GM21528 (cell line): Measurements from ENCODE around the gene SCG2.

ENCODE experiments used
- ATAC-seq: cut with Tn5 transposase; IDR thresholded peaks from one replicate; pipeline ENCODE4 v1.9.1; 2021; ENCODE audit warnings: mild to moderate bottlenecking, moderate library complexity; ENCODE audit not compliant: unreplicated experiment, low FRiP score

The SCG2 gene

DNA sequence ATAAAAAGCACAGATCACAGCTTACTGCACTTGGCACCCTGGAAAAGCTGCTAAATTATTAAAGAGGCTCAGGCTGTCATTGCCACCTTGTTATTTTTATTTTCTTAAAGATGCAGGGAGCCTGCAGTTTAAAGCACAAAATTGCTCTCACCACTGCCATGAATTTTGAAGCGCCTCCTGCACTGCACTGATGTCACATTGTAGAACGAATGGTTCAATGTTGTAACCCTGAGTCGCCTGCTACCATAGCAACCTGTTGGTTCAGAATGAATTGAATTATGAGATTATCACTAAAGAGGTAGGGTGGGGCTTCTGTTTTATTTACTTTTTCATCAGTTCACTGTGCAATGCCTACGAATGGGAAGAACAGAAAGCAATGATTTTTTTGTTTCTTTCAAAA lies 16.5 kb downstream of the SCG2 start:
- ATAC-seq: no peak

DNA sequence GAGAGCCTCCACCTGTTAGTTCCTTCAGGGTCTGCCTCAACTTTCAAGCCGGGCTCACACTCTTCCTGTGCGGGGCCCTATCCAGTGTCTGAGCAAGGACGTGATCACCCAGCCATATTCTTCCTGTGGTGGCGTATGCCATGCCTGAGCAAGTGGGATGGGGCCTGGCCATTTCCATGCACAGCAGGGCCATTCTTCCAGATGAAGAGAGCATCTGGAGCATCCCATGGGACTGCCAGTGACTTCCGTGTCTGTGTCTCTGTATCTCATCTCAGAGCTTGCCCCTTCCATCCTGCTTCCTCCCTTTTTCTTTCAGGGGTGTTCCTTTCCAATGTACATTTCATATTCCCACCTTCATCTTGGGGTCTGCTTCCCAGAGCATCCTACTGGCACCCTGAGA lies 20.2 kb downstream of the SCG2 start:
- no peak for ATAC-seq

GRCh38 chr2:223580951-223581350 lies 21.2 kb downstream of the SCG2 start:
- ATAC-seq: no peak

DNA sequence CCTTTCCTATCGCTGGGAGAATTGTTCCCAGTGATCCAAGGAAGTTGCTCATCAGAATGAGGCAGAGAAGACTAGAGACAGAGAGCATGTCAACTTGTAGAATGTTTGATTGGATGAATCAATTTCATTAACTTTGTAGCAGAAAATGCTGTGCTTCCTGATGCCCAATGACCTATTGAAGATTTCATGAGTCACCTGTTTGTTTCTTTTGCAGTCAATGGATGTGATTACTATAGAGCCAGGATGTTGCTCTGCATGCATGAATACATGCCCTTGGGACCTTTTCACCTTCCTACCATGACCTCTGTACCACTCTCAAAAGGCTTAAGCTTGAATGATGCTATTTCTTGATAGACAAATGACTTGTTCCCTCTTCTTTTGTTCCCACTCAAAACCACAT lies 23.3 kb downstream of the SCG2 start:
- no peak for ATAC-seq

DNA sequence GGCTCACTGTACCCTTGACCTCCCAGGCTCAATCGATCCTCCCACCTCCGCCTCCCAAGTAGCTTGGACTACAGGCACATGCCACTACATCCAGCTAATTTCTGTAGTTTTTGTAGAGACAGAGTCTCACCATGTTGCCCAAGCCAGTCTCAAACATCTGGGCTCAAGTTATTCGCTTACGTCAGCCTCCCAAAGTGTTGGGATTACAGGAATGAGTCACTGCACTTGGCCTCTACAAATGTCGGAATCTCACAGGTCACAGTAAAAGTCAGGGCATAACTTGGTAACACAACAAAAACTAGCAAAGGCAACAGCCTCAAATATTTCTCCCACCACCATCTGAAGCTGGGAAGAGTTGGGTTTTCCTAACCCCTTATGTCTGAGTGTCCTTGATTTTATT lies 25.3 kb downstream of the SCG2 start:
- no peak for ATAC-seq

GRCh38 chr2:223570784-223571183 lies 31.4 kb downstream of the SCG2 start:
- no peak for ATAC-seq

DNA sequence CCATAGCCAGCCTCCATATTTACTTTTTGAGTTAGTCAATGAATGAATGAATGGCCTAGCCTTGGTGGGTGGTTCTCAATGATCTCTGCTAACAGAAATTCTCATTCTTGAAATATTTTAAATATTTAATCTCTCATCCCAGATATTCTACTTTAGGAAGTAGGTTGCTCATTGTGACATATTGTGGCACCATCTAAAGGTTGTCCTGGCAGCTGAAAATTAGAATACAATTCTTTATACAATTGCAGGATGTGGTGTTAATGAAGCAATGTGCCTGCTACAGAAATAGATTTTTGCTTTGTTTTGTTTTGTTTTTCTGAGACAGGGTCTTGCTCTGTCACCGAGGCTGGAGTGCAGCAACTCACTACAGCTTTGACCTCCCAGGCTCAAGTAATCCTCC lies 35.8 kb downstream of the SCG2 start:
- ATAC-seq: no peak

DNA sequence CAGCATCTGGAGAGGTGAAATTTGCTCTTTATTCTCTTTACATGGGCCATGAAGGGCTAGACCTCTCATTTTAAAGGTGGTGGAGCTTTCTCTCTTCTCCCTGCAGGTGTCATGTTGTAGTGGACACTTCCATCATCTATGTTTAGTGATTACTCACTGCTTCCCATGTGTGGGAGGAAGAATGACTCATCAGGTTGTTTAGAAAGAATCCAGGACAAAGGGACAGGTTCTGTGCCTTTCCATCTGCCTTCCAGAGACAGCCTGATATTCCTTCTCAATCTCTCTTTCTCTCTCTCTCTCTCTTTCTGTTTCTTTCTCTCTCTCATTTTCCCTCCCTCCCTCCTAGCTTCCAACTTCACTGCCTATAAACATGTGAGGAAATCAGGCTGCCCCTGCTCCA lies 38.7 kb downstream of the SCG2 start:
- ATAC-seq: no peak

DNA sequence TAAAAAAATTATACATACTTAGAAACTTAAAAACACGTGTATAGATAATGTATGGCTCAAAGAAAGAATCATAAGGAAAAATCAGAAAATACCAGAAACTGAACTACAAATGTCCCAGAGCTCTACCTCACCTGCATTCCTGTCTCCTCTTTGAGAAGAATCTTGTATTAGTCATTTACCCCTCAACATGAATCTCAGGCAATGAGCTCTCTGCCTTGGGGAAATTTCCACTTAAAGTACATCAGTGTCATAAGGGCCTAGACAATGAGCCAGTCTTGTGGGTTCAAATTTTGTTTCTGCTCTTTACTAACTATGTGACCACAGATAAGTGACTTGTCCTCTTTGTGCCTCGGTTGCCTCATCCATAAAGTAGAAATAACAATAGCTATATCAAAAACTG lies 40.1 kb downstream of the SCG2 start:
- ATAC-seq: no peak

DNA sequence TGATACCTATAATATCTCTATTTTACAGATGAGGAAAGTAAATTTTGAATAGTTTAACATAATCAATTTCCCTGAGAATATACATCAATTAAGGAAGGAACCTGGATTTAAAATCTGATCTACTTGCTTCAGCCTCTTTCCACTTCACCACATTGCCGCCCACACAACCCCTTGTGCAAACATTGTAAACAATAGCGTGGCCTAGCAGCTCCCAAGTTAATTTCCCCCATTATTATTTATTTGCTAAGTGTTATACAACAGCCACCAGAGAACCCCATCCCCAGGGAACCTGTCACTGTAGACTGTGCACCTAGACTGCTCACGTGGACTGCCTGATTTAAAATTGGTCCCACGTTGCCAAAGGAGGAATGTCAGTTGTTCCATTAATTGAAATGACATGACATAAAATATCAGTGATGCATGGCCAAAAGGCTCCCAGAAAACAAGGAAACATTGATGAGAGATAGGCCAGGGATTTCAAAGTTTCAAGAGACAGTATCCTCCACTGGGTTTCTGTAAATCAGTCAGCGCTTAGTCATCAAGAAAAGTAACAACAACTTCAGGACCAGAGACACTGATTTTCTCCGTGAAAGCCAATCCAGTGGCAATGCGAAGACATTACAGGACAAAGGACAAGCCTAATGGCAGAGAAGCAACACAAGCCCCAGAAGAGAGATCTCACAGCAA lies 41.3 kb downstream of the SCG2 start:
- ATAC-seq: no peak

GRCh38 chr2:223558970-223559369 lies 43.2 kb downstream of the SCG2 start:
- ATAC-seq: no peak

GRCh38 chr2:223554923-223555322 lies 47.2 kb downstream of the SCG2 start:
- ATAC-seq: no peak

DNA sequence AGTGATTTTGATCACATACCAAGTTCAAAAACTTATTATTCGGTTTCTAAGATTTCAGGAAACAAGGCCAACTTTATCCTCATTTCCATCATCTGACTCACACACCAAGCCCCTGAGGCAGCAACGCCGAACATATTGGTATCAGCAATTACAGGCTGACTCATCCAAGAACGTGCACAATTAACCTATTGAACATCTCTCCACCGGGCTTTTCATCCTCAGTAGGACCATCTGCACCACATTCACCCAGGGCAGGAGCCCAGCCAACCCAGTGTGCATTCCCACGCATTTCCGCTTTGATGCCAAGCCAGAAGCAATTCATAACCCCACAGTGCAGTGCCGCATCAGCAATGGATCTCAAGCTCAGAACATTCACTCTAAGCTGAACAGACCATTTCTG lies 52.9 kb downstream of the SCG2 start:
- no peak for ATAC-seq

GRCh38 chr2:223548194-223548593 lies 54.0 kb downstream of the SCG2 start:
- ATAC-seq: no peak
